ENCODE data around the gene UBAC2. TPM values are rescaled to one million over a fixed set of nuclear protein-coding genes. Genes with fewer than 3 reads are reported as not detected.

The UBAC2 gene
- total and polyA plus RNA-seq, 4 donors = 32.9 to 42.3 (median 35.3) TPM

GRCh38 chr13:99419591-99420243 is 219.1 kb downstream of the UBAC2 start:
- DNase-seq (ENCODE audit: low spot score) = no peak
- WGBS = 87% methylated on average over 8 of the region's 8 CpGs
- Histone ChIP-seq H3K4me1 (ENCODE audit: control insufficient read depth in 4 of 4, insufficient read depth in 4 of 4, low read length in 3 of 4) (no peaks in the 10 kb centered on the region), H3K27ac (ENCODE audit: low read depth in 1 of 2, low read length in 2 of 2) (no peak overlapping the region), H3K4me3 (ENCODE audit: low read depth in 1 of 3, low read length in 3 of 3) (no peak overlapping the region), H3K9ac (ENCODE audit: low read depth in 1 of 2, low read length in 2 of 2) (no peak overlapping the region), H3K27me3 (ENCODE audit: control insufficient read depth in 4 of 4, insufficient read depth in 4 of 4, low read length in 3 of 4) (no peaks in the 10 kb centered on the region), H3K36me3 (ENCODE audit: control insufficient read depth in 4 of 4, insufficient read depth in 3 of 4, low read depth in 1 of 4, low read length in 3 of 4) (no peaks in the 10 kb centered on the region), H3K9me3 (ENCODE audit: control insufficient read depth in 4 of 4, low read length in 3 of 4) (no peaks in the 10 kb centered on the region)
- no peak for TF ChIP-seq FOXA1 (IDR thresholded peaks at IDR 0.05)
- no peak for TF ChIP-seq FOXA2 (IDR thresholded peaks at IDR 0.05)
- no peak for TF ChIP-seq EGR1 (IDR thresholded peaks at IDR 0.05; ENCODE audit: low read depth in 2 of 2)
- no peak for TF ChIP-seq RAD21 (IDR thresholded peaks at IDR 0.05)
- no peak for TF ChIP-seq HNF4G (IDR thresholded peaks at IDR 0.05)
- no peak for TF ChIP-seq YY1 (IDR thresholded peaks at IDR 0.05)
- no peak for TF ChIP-seq SP1 (IDR thresholded peaks at IDR 0.05)
- no peak for TF ChIP-seq TAF1 (conservative IDR thresholded peaks at IDR 0.05)
- TF ChIP-seq REST (IDR thresholded peaks at IDR 0.05) = no peak
- TF ChIP-seq JUND (IDR thresholded peaks at IDR 0.05) = no peak
- TF ChIP-seq GABPA (IDR thresholded peaks at IDR 0.05 in 1 of 2, conservative IDR thresholded peaks at IDR 0.05 in 1 of 2) = no peak
- TF ChIP-seq ZBTB33 (IDR thresholded peaks at IDR 0.05) = no peak
- no peak for TF ChIP-seq RXRA (IDR thresholded peaks at IDR 0.05)
- no peak for TF ChIP-seq CTCF (IDR thresholded peaks at IDR 0.05; ENCODE audit: low read depth, low read length, missing input control)
- TF ChIP-seq ATF3 (IDR thresholded peaks at IDR 0.05) = no peak

GRCh38 chr13:99421271-99421670 is 220.6 kb downstream of the UBAC2 start:
- WGBS = 91% methylated on average over 10 of the region's 10 CpGs
- Histone ChIP-seq H3K9ac (ENCODE audit: low read depth in 1 of 2, low read length in 2 of 2) (no peak overlapping the region), H3K9me3 (ENCODE audit: control insufficient read depth in 4 of 4, low read length in 3 of 4) (no peaks in the 10 kb centered on the region), H3K4me3 (ENCODE audit: low read depth in 1 of 3, low read length in 3 of 3) (no peak overlapping the region), H3K4me1 (ENCODE audit: control insufficient read depth in 4 of 4, insufficient read depth in 4 of 4, low read length in 3 of 4) (peaks cover 0 to 2% (median 0%) of the 10 kb centered on the region in 4 donors), H3K27me3 (ENCODE audit: control insufficient read depth in 4 of 4, insufficient read depth in 4 of 4, low read length in 3 of 4) (peaks cover 0 to 3% (median 0%) of the 10 kb centered on the region in 4 donors), H3K27ac (ENCODE audit: low read depth in 1 of 2, low read length in 2 of 2) (no peak overlapping the region), H3K36me3 (ENCODE audit: control insufficient read depth in 4 of 4, insufficient read depth in 3 of 4, low read depth in 1 of 4, low read length in 3 of 4) (no peaks in the 10 kb centered on the region)
- DNase-seq (ENCODE audit: low spot score) = no peak
- TF ChIP-seq HNF4G (IDR thresholded peaks at IDR 0.05) (no peak), RAD21 (IDR thresholded peaks at IDR 0.05) (no peak), NR2F2 (IDR thresholded peaks at IDR 0.05) (no peak), ATF3 (IDR thresholded peaks at IDR 0.05) (no peak), HNF4A (conservative IDR thresholded peaks at IDR 0.05) (no peak), TAF1 (conservative IDR thresholded peaks at IDR 0.05) (no peak), REST (IDR thresholded peaks at IDR 0.05) (no peak), SP1 (IDR thresholded peaks at IDR 0.05) (no peak), GABPA (IDR thresholded peaks at IDR 0.05 in 1 of 2, conservative IDR thresholded peaks at IDR 0.05 in 1 of 2) (no peak), FOXA1 (IDR thresholded peaks at IDR 0.05) (no peak), RXRA (IDR thresholded peaks at IDR 0.05) (no peak), YY1 (IDR thresholded peaks at IDR 0.05) (no peak), FOXA2 (IDR thresholded peaks at IDR 0.05) (no peak), ZBTB33 (IDR thresholded peaks at IDR 0.05) (no peak)
